Cardiac septum (tissue), 1 donor: Measurements from ENCODE around the gene TMEM123. TPM values are rescaled to one million over a fixed set of nuclear protein-coding genes. Genes with fewer than 3 reads are reported as not detected.
"Not testable (repeated sequence)": the region's sequence is repeated elsewhere in the genome, so short reads cannot be mapped to it uniquely, and the experiment has no call there.

Source experiments
- DNase-seq: peaks from one replicate; pipeline ENCODE4 v3.0.0-alpha.2; 2020; ENCODE audit warnings: low spot score
- intact Hi-C: fragments of 100-400 bp; cut with DNase I; formaldehyde crosslinking; loops from one replicate; pipeline ENCODE4 v1.14.0; 2022
- total RNA-seq: library from RNA; stranded (reverse); fragmentation: NEBNext Ultra II Directional; extraction: Animal tissue kit (Norgen Biotek cat#: 25700); gene quantifications from one replicate; pipeline ENCODE4 v1.2.1, GENCODE V29; 2021
- donor health status: DM: no; HTN: no; CAD: no.

TMEM123 gene
- total RNA-seq, 1 donor from 2014 or later, result 50.6 TPM

DNA sequence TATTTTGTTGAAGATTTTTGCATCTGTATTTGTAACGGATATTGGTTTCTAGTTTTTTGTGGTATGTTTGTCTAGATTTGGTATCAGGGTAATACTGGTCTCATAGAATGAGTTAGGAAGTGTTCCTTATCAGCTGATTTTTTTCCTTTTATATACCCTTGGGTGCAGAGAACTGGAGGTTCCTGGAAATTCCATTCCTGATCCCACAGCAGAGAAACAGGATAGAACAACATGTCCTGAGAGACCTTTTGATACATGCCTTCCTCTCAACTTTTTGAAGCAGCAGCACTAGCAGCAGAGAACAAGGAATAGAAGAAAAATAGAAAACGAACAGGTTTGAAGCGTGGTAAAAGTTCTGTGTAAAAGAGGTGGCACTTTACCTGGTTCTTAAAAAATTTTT lies 68.7 kb downstream of the TMEM123 start:
- intact Hi-C loops, result no loop called here
- no peak for DNase-seq

DNA sequence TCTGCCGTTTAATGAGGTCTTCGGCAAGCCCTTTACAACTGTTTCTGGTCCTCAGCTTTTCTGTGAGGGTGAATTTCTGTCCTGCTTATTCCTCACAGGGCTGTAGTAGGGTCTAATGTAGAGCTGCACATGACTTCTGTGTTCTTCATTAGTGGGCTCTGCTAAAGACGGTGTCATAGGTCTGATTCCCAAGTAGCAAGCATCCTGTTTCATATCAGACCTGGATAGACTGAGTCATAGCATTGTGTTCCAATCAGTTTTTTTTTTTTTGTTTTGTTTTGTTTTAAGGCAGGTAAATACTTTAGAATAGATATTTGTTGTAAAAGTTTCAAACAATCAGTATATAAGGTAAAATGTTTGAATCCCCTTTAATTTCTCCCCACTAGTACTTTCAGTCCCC lies 70.2 kb downstream of the TMEM123 start:
- intact Hi-C loops, result no loop called here
- DNase-seq, result no peak

DNA sequence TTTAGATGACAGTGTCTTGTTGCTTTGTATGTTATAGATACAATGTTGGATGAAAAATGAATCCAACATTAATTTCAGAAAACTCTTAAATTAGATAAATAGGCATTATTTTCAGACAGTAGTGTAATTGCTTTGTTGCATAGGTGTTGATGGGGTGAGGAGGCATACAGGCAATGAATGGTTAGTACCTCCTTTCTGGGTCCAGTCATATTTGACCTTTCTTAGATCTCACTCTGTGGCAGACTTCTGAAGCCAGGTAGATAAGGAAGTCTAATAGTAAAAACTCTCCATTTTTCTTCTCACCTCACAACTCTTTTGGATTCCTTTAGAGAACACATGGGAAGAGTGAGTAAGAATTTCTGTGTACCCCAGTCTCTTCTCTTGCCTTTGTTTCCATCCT lies 73.7 kb downstream of the TMEM123 start:
- intact Hi-C loops, result no loop called here

DNA sequence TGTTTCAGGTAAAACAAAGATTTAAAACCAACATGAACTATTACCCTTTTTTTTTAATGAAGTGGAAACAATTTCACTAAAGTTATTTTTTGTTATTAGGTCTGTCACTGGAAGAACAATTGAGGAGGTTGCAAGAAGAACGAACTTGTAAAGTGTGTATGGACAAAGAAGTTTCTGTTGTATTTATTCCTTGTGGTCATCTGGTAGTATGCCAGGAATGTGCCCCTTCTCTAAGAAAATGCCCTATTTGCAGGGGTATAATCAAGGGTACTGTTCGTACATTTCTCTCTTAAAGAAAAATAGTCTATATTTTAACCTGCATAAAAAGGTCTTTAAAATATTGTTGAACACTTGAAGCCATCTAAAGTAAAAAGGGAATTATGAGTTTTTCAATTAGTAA lies 74.7 kb downstream of the TMEM123 start:
- DNase-seq, result no peak
- intact Hi-C loops, result no loop called here

More for the DNA sequence above, 73.7 kb downstream of the TMEM123 start:
- no peak for DNase-seq

DNA sequence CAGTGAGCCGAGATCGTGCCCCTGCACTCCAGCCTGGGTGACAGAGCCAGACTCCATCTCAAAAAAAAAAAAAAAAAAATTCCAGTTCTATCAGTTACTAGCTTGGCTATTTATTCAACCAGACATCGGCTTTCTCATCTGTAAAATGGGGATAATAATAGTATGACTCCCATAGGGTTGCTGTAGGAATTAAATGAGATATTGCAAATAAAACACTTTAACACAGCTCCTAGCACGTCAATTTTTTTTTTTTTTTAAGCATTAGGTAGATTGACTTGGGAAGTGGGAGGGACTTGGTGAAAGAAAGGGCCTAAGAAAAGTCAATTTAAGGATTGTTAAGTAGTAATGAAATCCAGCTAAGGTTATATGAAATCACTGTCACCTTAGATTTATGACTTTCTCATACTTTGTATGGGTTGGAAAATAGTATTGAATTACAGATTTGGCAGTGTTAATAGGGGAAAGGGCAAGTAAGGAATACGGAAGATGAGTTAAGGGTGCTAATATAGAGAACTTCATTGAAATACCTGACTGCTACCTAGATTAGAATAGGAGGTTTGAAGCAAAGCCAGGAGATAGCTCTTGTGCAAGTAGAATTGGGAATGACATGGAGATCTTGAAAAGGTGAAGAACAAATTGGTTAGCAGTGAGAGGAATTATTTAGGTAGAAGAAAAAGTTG lies 76.7 kb downstream of the TMEM123 start:
- no peak for DNase-seq
- intact Hi-C loops, result no loop called here

DNA sequence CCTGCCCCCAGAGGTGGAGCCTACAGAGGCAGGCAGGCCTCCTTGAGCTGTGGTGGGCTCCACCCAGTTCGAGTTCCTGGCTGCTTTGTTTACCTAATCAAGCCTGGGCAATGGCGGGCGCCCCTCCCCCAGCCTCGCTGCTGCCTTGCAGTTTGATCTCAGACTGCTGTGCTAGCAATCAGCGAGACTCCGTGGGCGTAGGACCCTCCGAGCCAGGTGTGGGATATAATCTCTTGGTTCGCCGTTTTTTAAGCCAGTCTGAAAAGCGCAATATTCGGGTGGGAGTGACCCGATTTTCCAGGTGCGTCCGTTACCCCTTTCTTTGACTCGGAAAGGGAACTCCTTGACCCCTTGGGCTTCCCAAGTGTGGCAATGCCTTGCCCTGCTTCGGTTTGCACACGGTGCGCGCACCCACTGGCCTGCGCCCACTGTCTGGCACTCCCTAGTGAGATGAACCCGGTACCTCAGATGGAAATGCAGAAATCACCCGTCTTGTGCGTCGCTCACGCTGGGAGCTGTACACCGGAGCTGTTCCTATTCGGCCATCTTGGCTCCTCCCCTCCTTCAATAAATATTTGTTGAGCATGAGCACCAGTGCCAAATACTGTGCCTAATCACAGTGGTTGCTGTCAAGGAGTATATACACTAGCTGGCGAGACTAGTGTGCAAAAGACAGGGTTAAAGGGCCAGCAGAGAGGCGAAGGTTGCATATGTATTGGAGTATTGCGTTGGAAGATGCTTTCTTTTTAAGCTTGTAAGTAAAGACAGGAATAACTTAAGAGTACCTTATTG lies 77.7 kb downstream of the TMEM123 start:
- intact Hi-C loops, DNase-seq: not testable (repeated sequence)

DNA sequence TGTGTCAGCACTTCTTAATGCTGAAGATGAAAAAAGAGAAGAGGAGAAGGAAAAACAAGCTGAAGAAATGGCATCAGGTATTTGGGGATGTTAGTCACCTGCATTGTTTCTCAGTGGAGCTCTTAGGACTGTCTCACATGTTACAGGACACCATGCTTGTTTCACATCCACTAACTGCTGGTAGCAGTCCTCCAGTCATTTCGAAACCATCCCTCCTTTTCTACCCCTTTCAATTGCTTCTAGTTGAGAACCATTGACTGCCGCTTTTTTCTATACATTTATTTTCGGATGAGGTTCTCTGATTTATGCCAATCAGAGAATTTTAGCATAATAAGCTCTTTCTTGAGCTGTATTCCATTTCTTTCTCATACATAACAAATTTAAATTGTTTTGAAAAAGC lies 84.1 kb downstream of the TMEM123 start:
- DNase-seq, result no peak
- intact Hi-C loops, result no loop called here

DNA sequence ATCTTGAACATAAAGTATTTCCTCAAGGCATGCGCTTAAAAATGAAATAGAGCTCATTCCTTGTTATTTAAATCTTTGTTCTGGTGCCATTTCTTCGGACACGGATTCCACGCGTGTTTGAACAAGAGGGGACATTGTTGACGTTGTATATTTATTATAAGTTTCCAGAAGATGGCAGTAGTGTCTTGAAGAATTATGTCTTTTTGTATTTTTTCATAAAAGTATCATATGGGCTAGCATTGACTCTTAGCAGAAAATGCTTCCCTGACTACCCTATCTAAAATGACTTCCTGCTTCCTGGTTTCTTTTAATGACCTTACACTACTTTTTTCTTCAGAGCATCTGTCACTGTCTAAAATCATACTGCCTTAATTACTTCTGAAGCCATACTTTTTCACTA lies 85.2 kb downstream of the TMEM123 start:
- DNase-seq, result no peak

DNA sequence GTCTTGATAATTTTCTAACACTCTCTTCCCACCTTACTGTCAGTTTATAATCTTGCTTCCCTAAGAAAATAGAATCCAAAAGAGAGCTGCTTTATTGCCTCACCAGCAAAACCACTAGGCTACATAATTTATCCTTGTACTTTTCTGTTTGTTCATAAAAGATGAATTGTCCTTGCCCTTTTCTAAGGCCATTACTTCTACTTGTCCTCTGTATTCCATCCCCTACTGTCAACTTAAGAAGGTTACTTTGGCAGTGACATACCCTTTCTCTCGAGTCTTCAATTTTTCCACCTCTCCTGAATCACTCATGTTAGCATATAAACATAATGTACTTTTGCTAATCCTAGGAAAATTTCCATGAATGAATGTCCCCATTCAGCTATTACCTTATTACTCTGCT lies 87.6 kb downstream of the TMEM123 start:
- intact Hi-C loops, result no loop called here
- DNase-seq, result no peak

More for the DNA sequence above, 85.2 kb downstream of the TMEM123 start:
- intact Hi-C loops, result no loop called here

DNA sequence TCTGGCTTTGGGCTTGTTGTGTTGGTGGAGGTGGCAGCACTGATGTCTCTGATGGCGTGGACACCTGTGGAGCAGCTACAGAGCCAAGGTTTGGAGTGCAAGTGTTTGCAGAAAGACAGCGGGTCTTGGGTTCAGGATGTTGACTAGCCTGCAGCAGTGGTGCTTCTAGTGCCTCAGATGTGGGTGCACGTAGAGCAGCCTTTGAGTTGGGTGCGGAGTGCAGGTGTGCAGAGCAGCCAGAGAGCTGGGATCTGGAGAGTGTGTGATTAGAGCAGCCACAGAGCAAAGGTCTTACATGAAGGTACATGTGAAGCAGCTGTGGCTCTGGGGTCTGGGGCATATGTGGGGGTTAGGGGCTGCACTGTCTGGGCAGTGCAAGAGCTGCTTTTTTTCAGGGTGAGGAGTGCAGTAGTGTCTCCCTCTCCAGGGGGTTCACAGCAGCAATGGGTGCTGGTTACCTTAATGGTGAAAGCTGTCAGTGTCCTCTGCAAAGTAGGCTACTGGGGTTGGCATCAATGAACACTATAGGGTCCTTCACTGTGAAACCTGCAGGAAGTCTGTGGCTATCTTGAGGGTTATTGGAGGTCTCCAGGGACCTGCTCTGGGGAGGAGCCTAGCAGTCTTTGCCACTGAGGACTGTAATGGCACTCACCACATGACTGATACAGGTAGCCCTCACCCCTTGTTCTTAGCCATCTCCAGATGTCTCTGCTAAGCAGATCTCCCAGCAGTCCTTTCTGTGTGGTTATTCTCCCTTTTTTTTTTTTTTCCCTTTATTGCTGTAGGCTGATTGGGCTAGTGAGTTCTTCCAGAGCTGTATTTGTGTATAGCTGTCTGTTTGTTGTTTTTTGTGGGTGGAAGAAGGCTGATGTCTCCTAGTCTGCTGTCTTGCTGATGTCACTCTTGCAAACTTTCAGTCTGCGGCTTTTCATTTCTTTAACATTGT lies 91.2 kb downstream of the TMEM123 start:
- no peak for DNase-seq
- intact Hi-C loops, result no loop called here

DNA sequence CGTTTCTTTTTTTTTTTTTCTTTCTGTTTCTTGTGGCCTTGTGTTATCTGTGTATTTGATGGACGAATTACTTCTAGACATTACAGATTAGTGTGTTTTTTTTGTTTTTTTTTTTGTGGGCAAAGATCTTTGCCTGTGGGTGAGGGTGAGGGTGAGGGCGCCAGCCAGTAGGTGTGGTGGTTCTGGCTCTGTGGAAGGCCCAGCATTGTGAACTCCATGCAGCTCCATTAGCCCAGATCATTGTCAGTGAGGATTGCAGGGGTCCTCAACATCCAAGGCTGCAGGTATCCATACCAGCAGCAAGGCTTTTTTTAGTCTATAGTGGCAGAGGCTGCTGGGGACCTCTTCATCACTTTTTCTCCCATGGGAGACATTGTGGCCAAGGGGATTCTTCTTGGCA lies 91.9 kb downstream of the TMEM123 start:
- DNase-seq, result no peak
- intact Hi-C loops, result no loop called here

DNA sequence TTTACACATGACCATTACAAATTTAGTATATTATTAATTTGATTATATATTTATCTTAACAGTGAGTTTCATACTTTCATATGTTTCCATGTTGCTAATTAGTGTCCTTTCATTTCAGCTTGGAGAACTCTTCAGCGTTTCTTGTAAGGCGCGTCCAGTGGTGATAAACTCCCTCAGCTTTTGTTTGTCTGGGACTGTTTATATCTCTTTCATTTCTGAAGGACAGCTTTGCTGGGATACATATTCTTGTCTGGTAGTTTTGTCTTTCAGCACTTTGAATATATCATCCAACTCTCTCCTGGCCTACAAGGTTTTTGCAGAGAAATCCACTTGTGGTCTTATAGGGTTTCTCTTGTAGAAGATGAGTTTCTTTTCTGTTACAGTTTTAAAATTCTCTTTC lies 93.2 kb downstream of the TMEM123 start:
- no peak for DNase-seq
- intact Hi-C loops, result no loop called here

DNA sequence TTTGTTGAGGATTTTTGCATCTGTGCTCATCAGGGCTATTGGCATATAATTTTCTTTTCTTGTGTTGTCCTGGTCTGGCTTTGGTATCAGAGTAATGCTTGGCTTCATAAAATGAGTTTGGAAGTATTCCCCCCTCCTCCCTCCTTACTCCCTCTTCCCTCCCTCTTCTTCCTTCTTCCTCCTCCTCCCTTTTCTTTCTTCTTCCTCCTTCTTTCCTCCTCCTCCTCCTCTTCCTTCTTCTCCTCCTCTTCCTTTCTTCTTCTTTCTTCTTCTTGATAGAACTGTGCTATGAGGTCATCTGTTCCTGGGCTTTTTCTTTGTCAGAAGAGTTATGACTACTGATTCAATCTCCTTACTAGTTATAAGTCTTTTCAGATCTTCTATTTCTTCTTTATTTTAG lies 95.4 kb downstream of the TMEM123 start:
- no peak for DNase-seq
- intact Hi-C loops, result no loop called here

DNA sequence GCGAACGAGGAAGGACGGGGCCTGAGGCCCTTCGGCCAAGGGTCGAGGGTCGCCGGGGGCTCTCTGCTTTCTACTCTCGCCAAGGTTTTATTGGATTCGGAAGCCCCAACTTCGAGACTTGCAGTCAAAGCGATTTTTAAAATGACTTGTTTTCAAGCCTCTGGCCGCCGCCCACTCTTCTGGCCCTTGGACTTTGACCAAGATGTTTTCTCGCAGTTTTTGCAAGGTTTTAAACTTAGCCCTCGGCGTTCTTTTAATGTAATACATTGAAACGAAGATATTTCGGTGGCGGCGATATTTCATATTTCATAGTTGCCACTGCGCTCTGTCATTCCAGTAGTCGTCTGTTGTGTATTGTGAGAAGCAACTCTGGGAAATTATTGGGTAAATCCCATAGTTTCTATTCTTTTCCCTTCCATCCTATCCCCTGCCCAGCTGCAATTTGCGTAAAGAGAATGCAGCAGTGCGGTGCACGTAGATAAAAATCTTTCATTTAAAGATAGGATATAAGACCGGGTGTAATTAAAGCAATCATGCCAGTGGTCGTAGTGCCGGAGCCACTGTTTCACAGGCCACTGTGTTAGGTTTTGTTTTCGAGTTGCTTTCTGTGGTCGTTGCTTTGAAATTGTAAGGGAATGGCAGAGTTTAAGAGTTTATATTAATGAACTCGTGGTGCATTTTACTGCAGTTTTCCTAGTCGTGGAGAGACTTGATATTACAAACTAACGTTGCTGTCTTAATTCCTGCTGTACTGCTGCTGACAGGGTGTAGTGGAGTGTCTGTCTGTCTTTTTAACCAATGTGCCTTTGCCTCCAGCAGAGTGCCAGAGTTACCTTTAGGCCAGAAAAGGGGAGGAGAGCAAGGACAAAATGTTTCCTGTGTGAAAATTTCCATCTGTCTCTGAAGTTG lies 104.8 kb downstream of the TMEM123 start:
- intact Hi-C loops, result loop anchor here (2.0 to 5.0 kb wide), 2 partner anchors 105 to 235 kb away; partner anchors contain the start of genes TMEM123 and YAP1
- DNase-seq, result no peak

DNA sequence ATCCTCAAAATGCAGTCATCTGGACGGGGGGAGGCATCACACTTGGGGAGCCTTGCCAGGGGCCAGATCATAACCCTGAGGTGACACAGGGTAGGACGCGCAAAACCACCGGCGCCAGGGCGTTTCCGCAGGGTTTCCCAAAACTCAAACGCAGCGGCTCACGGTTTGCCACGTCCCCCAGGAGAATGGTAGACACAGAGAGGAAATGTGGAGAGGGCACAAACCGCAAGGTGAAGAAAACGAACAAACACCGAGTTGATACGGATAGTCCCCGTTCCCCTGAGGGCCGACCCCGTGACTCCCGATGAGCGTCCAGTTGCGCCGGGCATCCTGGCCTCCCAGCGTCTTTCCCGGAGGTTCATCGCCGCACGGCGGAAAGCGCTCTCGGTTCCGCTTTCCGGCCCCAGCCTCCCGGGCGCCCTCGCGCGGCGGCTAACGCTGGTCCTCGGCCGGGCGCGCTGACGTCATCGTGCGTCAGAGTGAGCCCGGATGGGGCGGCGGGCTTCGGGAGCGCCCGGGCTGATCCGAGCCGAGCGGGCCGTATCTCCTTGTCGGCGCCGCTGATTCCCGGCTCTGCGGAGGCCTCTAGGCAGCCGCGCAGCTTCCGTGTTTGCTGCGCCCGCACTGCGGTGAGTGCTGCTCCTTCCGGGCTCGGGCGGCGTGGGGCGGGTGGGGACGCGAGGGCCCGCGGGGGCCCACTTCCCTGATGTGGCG lies 105.7 kb downstream of the TMEM123 start, which contains the start of gene BIRC2:
Gene BIRC2 (plus strand): TSS at position 467 of the 714 bp plus-strand sequence. CDS start 2,641 bp downstream, outside the sequence.
- DNase-seq, result peak; percentile 98
- intact Hi-C loops, result loop anchor here (2.0 to 5.0 kb wide), 2 partner anchors 106 to 235 kb away; partner anchors contain the start of genes TMEM123 and YAP1

DNA sequence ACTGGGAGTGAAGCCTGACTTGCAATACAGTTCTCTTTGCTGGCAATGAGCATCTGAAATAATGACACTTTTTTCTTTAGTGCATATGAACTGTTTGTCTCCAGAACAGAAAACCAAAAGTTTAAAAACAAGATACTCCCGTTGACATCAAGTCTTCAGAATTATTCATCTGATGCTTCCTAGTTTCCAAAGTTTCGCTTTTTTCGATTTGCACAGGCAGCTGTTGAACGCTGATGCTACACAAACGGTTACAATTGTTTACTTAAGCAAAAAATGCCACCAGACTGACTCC lies 106.2 kb downstream of the TMEM123 start:
- intact Hi-C loops, result loop anchor here (2.0 to 5.0 kb wide), 2 partner anchors 106 to 234 kb away; partner anchors contain the start of genes TMEM123 and YAP1
- DNase-seq, result no peak
